ENCODE data around the gene UBAC2.

- TF ChIP-seq TAF1 (IDR thresholded peaks at IDR 0.05; ENCODE audit: borderline replicate concordance, low read depth, low read length) = no peak
- no peak for TF ChIP-seq POLR2A (IDR thresholded peaks at IDR 0.05; ENCODE audit: low read depth, low read length)
These were observed 3.2 kb downstream of the UBAC2 start for GRCh38 chr13:99203601-99204579.
